Middle frontal gyrus (tissue), 1 donor: ENCODE data around the gene PPIB.
A peak's percentile ranks its signal among the peaks of the same experiment; 100 is the strongest.
"Not testable (repeated sequence)": the region's sequence is repeated elsewhere in the genome, so short reads cannot be mapped to it uniquely, and the experiment has no call there.

Experiments used
- DNase-seq: peaks from one replicate; pipeline ENCODE4 v3.0.0-alpha.2; 2015; ENCODE audit warnings: low spot score; ENCODE audit errors: extremely low spot score

The PPIB gene

GRCh38 chr15:64141798-64142512 lies 20.9 kb downstream of the PPIB start:
- no peak for DNase-seq

GRCh38 chr15:64138331-64138941 lies 24.4 kb downstream of the PPIB start:
- no peak for DNase-seq

- DNase-seq: no peak
Observed at GRCh38 chr15:64137226-64137833, 25.5 kb downstream of the PPIB start.

GRCh38 chr15:64136347-64136746 lies 26.5 kb downstream of the PPIB start:
- no peak for DNase-seq

- DNase-seq: peak; percentile 37
Observed at GRCh38 chr15:64134345-64134829, 28.4 kb downstream of the PPIB start.

- DNase-seq: no peak
Observed at GRCh38 chr15:64133623-64134344, 29.0 kb downstream of the PPIB start.

GRCh38 chr15:64132217-64132616 lies 30.6 kb downstream of the PPIB start:
- DNase-seq: no peak

- DNase-seq: no peak
Observed at GRCh38 chr15:64131547-64131946, 31.3 kb downstream of the PPIB start.

- no peak for DNase-seq
Observed at GRCh38 chr15:64130159-64130558, 32.7 kb downstream of the PPIB start.

GRCh38 chr15:64127521-64128270 lies 35.1 kb downstream of the PPIB start:
- DNase-seq: no peak

- no peak for DNase-seq
Observed at GRCh38 chr15:64125978-64126377, 36.8 kb downstream of the PPIB start.

GRCh38 chr15:64122936-64123351 lies 39.9 kb downstream of the PPIB start:
- DNase-seq: peak; percentile 79

- DNase-seq: no peak
Observed at GRCh38 chr15:64122444-64122843, 40.4 kb downstream of the PPIB start.

- DNase-seq: no peak
Observed at GRCh38 chr15:64121614-64122013, 41.2 kb downstream of the PPIB start.

GRCh38 chr15:64120322-64120721 lies 42.5 kb downstream of the PPIB start:
- not testable (repeated sequence) for DNase-seq

- DNase-seq: no peak
Observed at GRCh38 chr15:64117759-64118487, 44.9 kb downstream of the PPIB start.

- no peak for DNase-seq
Observed at GRCh38 chr15:64112904-64113303, 49.9 kb downstream of the PPIB start.

- DNase-seq: no peak
Observed at GRCh38 chr15:64112073-64112772, 50.6 kb downstream of the PPIB start.

- no peak for DNase-seq
Observed at GRCh38 chr15:64111679-64112050, 51.2 kb downstream of the PPIB start.
